HFF-Myc (cell line): Measurements from ENCODE around the gene ACADVL.

Experiments used
- DNase-seq: peaks from one replicate; pipeline ENCODE4 v3.0.0-alpha.2; 2011; ENCODE audit warnings: low read depth; ENCODE audit errors: extremely low read depth
- H3K4me3 ChIP-seq: replicated peaks from 2 replicates; pipeline ENCODE4 v1.5.1; 2011; ENCODE audit warnings: low read depth, mild to moderate bottlenecking, control low read depth, low read length
- CTCF ChIP-seq: IDR thresholded peaks from 2 replicates; pipeline ENCODE4 v1.5.1; 2012; ENCODE audit warnings: mild to moderate bottlenecking, low read depth, low read length, control low read depth; ENCODE audit errors: missing control alignments

ACADVL gene

GRCh38 chr17:7218758-7219157, 980 bp upstream of the ACADVL start:
- no peak overlapping the region for H3K4me3 ChIP-seq
- DNase-seq: no peak
- TF ChIP-seq CTCF: no peak

GRCh38 chr17:7219229-7219811, 418 bp upstream of the ACADVL start:
- DNase-seq: no peak
- peak overlapping the region; percentile 83 for H3K4me3 ChIP-seq
- no peak for TF ChIP-seq CTCF

- DNase-seq: no peak
Observed at GRCh38 chr17:7220593-7221277, 997 bp downstream of the ACADVL start.

GRCh38 chr17:7221278-7222092, 1.7 kb downstream of the ACADVL start:
- H3K4me3 ChIP-seq: peak overlapping the region; percentile 83
- no peak for TF ChIP-seq CTCF
- DNase-seq: no peak

More at GRCh38 chr17:7220593-7221277, 997 bp downstream of the ACADVL start:
- peak overlapping the region; percentile 83 for H3K4me3 ChIP-seq
- TF ChIP-seq CTCF: peak; percentile 49

GRCh38 chr17:7222093-7222971, 2.6 kb downstream of the ACADVL start:
- H3K4me3 ChIP-seq: no peak overlapping the region
- DNase-seq: no peak
- no peak for TF ChIP-seq CTCF

GRCh38 chr17:7222972-7223292, 3.2 kb downstream of the ACADVL start:
- TF ChIP-seq CTCF: no peak
- H3K4me3 ChIP-seq: no peak overlapping the region
- DNase-seq: no peak
